ENCODE results near the gene LYVE1. TPM values are rescaled to one million over a fixed set of nuclear protein-coding genes. Genes with fewer than 3 reads are reported as not detected.

LYVE1 gene
- total and polyA plus RNA-seq, 2 of the 13 experiments (the other 11 are each of a cell fraction or from before 2014, with no cell fraction given) = 1.2 to 1.4 TPM

DNA sequence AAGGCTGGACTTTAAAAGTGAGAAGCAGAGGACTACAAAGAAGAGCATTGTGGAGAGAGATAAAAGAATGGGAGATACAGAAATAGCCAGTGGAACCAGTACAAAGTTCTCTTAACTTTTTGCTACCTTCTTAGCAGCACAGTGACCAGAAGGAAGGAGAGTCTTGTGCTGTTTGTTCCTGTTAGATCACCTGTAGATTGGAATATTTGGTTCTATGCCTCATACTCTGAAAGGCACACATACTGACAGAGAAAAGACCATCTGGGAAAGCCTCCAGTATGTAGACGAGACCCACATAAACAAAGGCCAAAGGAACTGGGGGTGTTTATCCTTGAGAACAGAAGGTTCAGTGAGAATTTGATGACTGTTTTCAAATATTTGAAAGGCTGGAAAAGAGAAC, 46.2 kb downstream of the LYVE1 start:
- Histone ChIP-seq H3K4me1 (ENCODE audit: insufficient read depth, low read length) (no peaks in the 10 kb centered on the region), H3K36me3 (replicated peaks in 1 of 2; ENCODE audit: control insufficient read depth in 1 of 2, insufficient read depth in 2 of 2, low read length in 2 of 2) (peaks cover 0 to 28% of the 10 kb centered on the region in 2 experiments; a peak in 3 of 5 replicates), H3K27me3 (ENCODE audit: control insufficient read depth in 1 of 2, insufficient read depth in 2 of 2, low read length in 2 of 2) (no peaks in the 10 kb centered on the region), H3K9me3 (ENCODE audit: low read length) (no peaks in the 10 kb centered on the region), H4K20me1 (ENCODE audit: insufficient read depth, low read length) (no peaks in the 10 kb centered on the region), H3K4me2 (ENCODE audit: low read depth, low read length) (no peak overlapping the region), H3K9ac (ENCODE audit: insufficient read depth, low read depth, low read length) (no peak overlapping the region), H3K4me3 (replicated peaks in 1 of 3; ENCODE audit: insufficient read depth in 1 of 3, low read depth in 2 of 3, low read length in 3 of 3) (no peak overlapping the region), H3K27ac (ENCODE audit: extremely low read length, insufficient read depth, low read length) (no peak overlapping the region), H3K79me2 (ENCODE audit: insufficient read depth, low read length) (no peaks in the 10 kb centered on the region), H2AFZ (ENCODE audit: low read length) (no peak overlapping the region)
- TF ChIP-seq ZEB1 (IDR thresholded peaks at IDR 0.05; ENCODE audit: insufficient replicate concordance, low read depth) (no peak), FOXP4 (CRISPR knock-in tag; IDR thresholded peaks at IDR 0.05) (no peak), TIGD3 (CRISPR knock-in tag; IDR thresholded peaks at IDR 0.05; ENCODE audit: borderline replicate concordance) (no peak), CREB1 (IDR thresholded peaks at IDR 0.05) (no peak), CREB1 (CRISPR knock-in tag; IDR thresholded peaks at IDR 0.05) (no peak), KDM5B (CRISPR knock-in tag; IDR thresholded peaks at IDR 0.05; ENCODE audit: borderline replicate concordance) (no peak), ZFP82 (CRISPR knock-in tag; IDR thresholded peaks at IDR 0.05; ENCODE audit: borderline replicate concordance) (no peak), TEAD3 (CRISPR knock-in tag; optimal IDR thresholded peaks at IDR 0.05; ENCODE audit: borderline replicate concordance) (no peak), TRIM22 (IDR thresholded peaks at IDR 0.05) (no peak)
- TF ChIP-seq, protein P1, sequence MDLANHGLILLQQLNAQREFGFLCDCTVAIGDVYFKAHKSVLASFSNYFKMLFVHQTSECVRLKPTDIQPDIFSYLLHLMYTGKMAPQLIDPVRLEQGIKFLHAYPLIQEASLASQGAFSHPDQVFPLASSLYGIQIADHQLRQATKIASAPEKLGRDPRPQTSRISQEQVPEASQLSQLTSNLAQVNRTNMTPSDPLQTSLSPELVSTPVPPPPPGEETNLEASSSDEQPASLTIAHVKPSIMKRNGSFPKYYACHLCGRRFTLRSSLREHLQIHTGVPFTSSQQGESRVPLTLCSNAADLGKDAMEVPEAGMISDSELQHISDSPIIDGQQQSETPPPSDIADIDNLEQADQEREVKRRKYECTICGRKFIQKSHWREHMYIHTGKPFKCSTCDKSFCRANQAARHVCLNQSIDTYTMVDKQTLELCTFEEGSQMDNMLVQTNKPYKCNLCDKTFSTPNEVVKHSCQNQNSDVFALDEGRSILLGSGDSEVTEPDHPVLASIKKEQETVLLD (CRISPR knock-in tag; IDR thresholded peaks at IDR 0.05; ENCODE audit: low read depth) = no peak
- TF ChIP-seq, protein P2, sequence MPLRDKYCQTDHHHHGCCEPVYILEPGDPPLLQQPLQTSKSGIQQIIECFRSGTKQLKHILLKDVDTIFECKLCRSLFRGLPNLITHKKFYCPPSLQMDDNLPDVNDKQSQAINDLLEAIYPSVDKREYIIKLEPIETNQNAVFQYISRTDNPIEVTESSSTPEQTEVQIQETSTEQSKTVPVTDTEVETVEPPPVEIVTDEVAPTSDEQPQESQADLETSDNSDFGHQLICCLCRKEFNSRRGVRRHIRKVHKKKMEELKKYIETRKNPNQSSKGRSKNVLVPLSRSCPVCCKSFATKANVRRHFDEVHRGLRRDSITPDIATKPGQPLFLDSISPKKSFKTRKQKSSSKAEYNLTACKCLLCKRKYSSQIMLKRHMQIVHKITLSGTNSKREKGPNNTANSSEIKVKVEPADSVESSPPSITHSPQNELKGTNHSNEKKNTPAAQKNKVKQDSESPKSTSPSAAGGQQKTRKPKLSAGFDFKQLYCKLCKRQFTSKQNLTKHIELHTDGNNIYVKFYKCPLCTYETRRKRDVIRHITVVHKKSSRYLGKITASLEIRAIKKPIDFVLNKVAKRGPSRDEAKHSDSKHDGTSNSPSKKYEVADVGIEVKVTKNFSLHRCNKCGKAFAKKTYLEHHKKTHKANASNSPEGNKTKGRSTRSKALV (CRISPR knock-in tag; IDR thresholded peaks at IDR 0.05) = no peak
- FAIRE-seq (no peak), ATAC-seq (no peak), DNase-seq (ENCODE audit: low spot score) (no peak)
- ChIA-PET POLR2A (no interaction called here), CTCF (ENCODE audit: low intra/inter-chr PET ratio, low total read pairs) (no interaction called here)
- 94% methylated on average over 1 of the region's 1 CpG for WGBS (ENCODE audit: low lambda C conversion rate)
- in situ Hi-C loops (cut with HindIII; ENCODE audit: extremely low pct_ligation_motif_present, low pct_unique_long_range_greater_than_20kb) (no loop called here), intact Hi-C loops (cut with micrococcal nuclease; ENCODE audit: unreplicated experiment) (no loop called here)
- BruUV-seq (replicated peaks) = no TSS peak

Data from HepG2 (cell line).